ENCODE data around the gene CAPN1. TPM values are rescaled to one million over a fixed set of nuclear protein-coding genes. Genes with fewer than 3 reads are reported as not detected.
A peak's percentile ranks its signal among the peaks of the same experiment; 100 is the strongest.

The CAPN1 gene
- total RNA-seq, 2 experiments from 2014 or later: 80.3 to 83.2 TPM

GRCh38 chr11:65185869-65186341 lies 4.2 kb downstream of the CAPN1 start:
- ChIA-PET POLR2A (no interaction called here), CTCF (no interaction called here)
- ATAC-seq (ENCODE audit: poor library complexity) (no peak), DNase-seq (peak in 1 of 14 experiments; percentile 34)
- peaks cover 30% of the 10 kb centered on the region for H3K4me1 ChIP-seq (ENCODE audit: insufficient read depth, low read length)
- Mint-ChIP-seq H3K36me3 (ENCODE audit: low read depth) (peaks cover 60% of the 10 kb centered on the region), H3K4me1 (ENCODE audit: low read depth) (peaks cover 17% of the 10 kb centered on the region), H3K27me3 (no peaks in the 10 kb centered on the region), H3K9me3 (no peaks in the 10 kb centered on the region), H3K4me3 (no peak overlapping the region), H3K27ac (no peak overlapping the region)
- H3K27me3 ChIP-seq (ENCODE audit: control insufficient read depth in 1 of 2, insufficient read depth in 2 of 2, low read length in 2 of 2): no peaks in the 10 kb centered on the region
- H3K9me3 ChIP-seq (ENCODE audit: control insufficient read depth in 1 of 2, insufficient read depth in 1 of 2, low read length in 2 of 2): no peaks in the 10 kb centered on the region
- H3K27ac ChIP-seq (ENCODE audit: low read depth in 1 of 2, low read length in 2 of 2): no peak overlapping the region
- no peak for TF ChIP-seq CTCF (IDR thresholded peaks at IDR 0.05)
- H3K4me3 ChIP-seq (ENCODE audit: low read length): no peak overlapping the region
- H3K36me3 ChIP-seq (ENCODE audit: insufficient read depth, low read length): peaks cover 68% of the 10 kb centered on the region
- intact Hi-C loops (cut with DNase I, micrococcal nuclease): no loop called here

- ChIA-PET POLR2A (no interaction called here), CTCF (no interaction called here)
- Mint-ChIP-seq H3K36me3 (ENCODE audit: low read depth) (peaks cover 68% of the 10 kb centered on the region), H3K4me1 (ENCODE audit: low read depth) (peaks cover 17% of the 10 kb centered on the region), H3K9me3 (no peaks in the 10 kb centered on the region), H3K27me3 (no peaks in the 10 kb centered on the region), H3K4me3 (peak overlapping the region; percentile 15), H3K27ac (no peak overlapping the region)
- H3K36me3 ChIP-seq (ENCODE audit: insufficient read depth, low read length): peaks cover 72% of the 10 kb centered on the region
- DNase-seq (no peak), ATAC-seq (ENCODE audit: poor library complexity) (no peak)
- peaks cover 28% of the 10 kb centered on the region for H3K4me1 ChIP-seq (ENCODE audit: insufficient read depth, low read length)
- H3K27me3 ChIP-seq (ENCODE audit: control insufficient read depth in 1 of 2, insufficient read depth in 2 of 2, low read length in 2 of 2): no peaks in the 10 kb centered on the region
- H3K9me3 ChIP-seq (ENCODE audit: control insufficient read depth in 1 of 2, insufficient read depth in 1 of 2, low read length in 2 of 2): no peaks in the 10 kb centered on the region
- no peak overlapping the region for H3K4me3 ChIP-seq (ENCODE audit: low read length)
- intact Hi-C loops (cut with DNase I, micrococcal nuclease): no loop called here
- no peak for TF ChIP-seq CTCF (IDR thresholded peaks at IDR 0.05)
- no peak overlapping the region for H3K27ac ChIP-seq (ENCODE audit: low read depth in 1 of 2, low read length in 2 of 2)
Observed at GRCh38 chr11:65186701-65187100, 5.0 kb downstream of the CAPN1 start.

GRCh38 chr11:65187146-65187675 lies 5.5 kb downstream of the CAPN1 start:
- H3K9me3 Mint-ChIP-seq: no peaks in the 10 kb centered on the region

More at GRCh38 chr11:65187146-65187675, 5.5 kb downstream of the CAPN1 start:
- DNase-seq: peak in 2 of 14 experiments; percentile 14 to 17
- Histone ChIP-seq H3K36me3 (ENCODE audit: insufficient read depth, low read length) (peaks cover 76% of the 10 kb centered on the region), H3K4me1 (ENCODE audit: insufficient read depth, low read length) (peaks cover 24% of the 10 kb centered on the region), H3K4me3 (ENCODE audit: low read length) (no peak overlapping the region), H3K9me3 (ENCODE audit: control insufficient read depth in 1 of 2, insufficient read depth in 1 of 2, low read length in 2 of 2) (no peaks in the 10 kb centered on the region), H3K27me3 (ENCODE audit: control insufficient read depth in 1 of 2, insufficient read depth in 2 of 2, low read length in 2 of 2) (no peaks in the 10 kb centered on the region), H3K27ac (ENCODE audit: low read depth in 1 of 2, low read length in 2 of 2) (no peak overlapping the region)
- H3K36me3 Mint-ChIP-seq (ENCODE audit: low read depth): peaks cover 73% of the 10 kb centered on the region
- CTCF ChIA-PET: no interaction called here
- no peak overlapping the region for H3K4me3 Mint-ChIP-seq
- no peak overlapping the region for H3K27ac Mint-ChIP-seq
- intact Hi-C loops (cut with DNase I, micrococcal nuclease): no loop called here
- no peaks in the 10 kb centered on the region for H3K27me3 Mint-ChIP-seq
- TF ChIP-seq CTCF (IDR thresholded peaks at IDR 0.05): no peak
- POLR2A ChIA-PET: no interaction called here
- peaks cover 16% of the 10 kb centered on the region for H3K4me1 Mint-ChIP-seq (ENCODE audit: low read depth)
- no peak for ATAC-seq (ENCODE audit: poor library complexity)
